Fibroblast of pulmonary artery (primary cell): ENCODE measurements around the gene MGMT.

Experiments used
- DNase-seq: peaks from one replicate; pipeline ENCODE4 v3.0.0-alpha.2; 2010; ENCODE audit warnings: low read depth
- H3K4me3 ChIP-seq: replicated peaks from 2 replicates; pipeline ENCODE4 v1.5.1; 2011; ENCODE audit warnings: low read depth, mild to moderate bottlenecking, control low read depth, low read length, moderate library complexity
- CTCF ChIP-seq: IDR thresholded peaks from 2 replicates; pipeline ENCODE4 v1.5.1; 2011; ENCODE audit warnings: mild to moderate bottlenecking, control low read depth, low read length, inconsistent platforms; ENCODE audit errors: missing control alignments

The MGMT gene

DNA sequence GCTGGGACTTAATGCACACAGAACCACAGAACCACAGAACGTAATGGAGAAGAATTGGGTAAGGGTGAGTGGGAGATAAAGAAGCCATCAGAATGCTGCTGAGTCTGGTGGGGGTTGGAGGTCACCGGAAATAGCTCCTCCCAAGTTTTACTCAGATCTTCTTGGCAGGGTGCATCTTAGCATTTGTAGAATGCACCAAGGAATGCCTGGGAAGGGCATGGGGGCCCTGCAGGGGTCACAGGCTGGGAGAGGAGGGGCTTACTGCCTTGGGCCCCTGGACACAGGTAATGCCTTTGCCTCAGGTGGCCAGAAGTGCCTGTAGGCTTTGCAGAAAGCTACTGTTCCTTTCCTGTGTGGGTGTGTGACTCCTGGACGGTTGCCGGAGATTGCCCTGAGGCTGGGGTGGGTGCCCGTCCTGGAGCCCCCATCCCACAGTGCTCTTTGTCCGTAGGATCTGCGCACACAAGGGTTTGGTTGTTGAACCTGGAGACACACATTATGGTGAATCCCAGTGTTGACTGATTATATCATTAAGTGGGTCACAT, 55.1 kb downstream of the MGMT start:
- H3K4me3 ChIP-seq = no peak overlapping the region
- TF ChIP-seq CTCF = no peak
- no peak for DNase-seq

DNA sequence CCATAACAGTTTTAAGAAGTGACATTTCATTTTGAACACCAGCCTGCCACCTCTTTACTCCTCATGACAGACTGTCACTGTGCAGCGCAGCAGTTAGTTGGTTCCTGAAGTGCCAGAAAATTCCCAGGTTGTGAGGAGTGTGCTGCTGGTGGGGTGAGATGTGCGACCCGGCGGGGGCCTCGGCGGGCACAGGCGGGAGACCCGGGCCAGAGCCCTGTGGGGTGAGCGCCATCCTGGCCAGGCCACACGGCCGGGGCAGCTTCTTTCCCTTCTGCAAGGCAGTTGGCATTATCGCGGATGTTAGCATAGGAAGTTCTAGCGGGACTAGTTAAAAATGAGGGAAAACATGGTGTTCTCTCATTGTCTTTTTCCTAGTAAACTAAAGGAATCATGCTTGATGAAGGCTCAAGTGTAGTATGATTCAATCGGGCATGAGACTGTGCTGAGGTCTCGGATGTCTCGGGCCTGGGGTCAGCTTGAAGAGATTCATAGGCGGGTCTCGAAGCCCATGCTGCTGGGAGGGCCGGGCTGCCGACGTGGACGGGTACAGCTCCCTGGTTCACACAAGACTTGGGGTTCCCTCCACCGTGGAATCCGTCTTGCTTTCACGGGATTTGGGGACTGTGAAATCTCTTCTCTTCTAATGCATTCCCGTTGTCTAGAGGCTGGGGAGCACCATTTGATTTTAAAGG, 56.1 kb downstream of the MGMT start:
- no peak for TF ChIP-seq CTCF
- DNase-seq = no peak
- H3K4me3 ChIP-seq = no peak overlapping the region

DNA sequence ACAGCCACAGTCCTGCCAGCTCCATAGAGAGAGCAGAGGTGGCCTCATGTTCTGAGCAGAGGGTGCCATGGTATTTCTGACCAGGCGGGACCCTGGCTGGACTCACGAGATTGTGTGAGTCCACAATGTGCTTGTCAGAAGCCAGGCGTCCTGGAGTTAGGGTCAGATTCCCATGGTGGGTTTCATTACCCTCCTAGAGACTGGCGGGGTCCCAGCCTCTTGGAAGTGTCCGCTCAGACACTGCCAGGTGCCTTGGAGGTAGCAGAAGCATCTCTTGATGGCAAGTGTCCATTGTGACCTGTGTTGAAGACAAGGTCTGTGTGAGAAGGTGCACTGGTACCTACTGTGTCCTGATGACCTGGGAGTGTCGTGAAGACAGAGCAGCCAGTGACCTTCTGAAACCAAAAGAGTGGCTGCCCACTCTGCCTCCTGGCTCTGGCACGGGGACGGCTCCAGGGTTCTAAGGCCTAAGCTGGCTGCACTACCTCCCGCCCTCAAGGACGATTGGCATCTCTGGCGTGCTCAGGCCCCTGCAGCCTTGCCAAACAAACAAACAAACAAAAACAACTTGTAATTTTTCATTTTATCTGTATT, 56.8 kb downstream of the MGMT start:
- no peak overlapping the region for H3K4me3 ChIP-seq
- no peak for TF ChIP-seq CTCF
- DNase-seq = no peak

- no peak overlapping the region for H3K4me3 ChIP-seq
- TF ChIP-seq CTCF = no peak
- no peak for DNase-seq
These were observed 57.9 kb downstream of the MGMT start for GRCh38 chr10:129524936-129525335.

DNA sequence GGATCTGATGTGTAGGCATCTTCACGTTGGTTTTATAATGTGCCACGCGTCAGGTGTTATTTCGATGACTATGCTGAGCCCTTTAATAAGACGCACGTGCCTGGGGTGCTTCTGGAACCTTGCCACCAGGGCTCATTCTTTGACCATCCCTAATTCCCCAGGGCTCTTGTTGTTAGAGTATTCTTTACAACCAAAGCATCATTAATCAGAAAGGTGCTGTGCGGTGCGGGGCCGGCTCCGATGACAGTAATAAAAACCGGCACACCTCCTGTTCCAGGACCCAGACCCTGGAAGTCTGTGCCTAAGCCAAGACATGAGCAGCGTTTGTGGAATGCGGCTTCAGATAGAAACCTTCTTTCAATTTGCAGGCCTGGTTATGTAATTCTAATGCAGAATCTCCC, 58.4 kb downstream of the MGMT start:
- peak; percentile 76 for DNase-seq
- H3K4me3 ChIP-seq = peak overlapping the region; percentile 7
- TF ChIP-seq CTCF = no peak

- no peak for DNase-seq
- no peak for TF ChIP-seq CTCF
- no peak overlapping the region for H3K4me3 ChIP-seq
These were observed 59.9 kb downstream of the MGMT start for GRCh38 chr10:129526943-129527342.

- no peak overlapping the region for H3K4me3 ChIP-seq
- DNase-seq = no peak
- TF ChIP-seq CTCF = no peak
These were observed 61.4 kb downstream of the MGMT start for GRCh38 chr10:129528376-129528978.
